Ishikawa (cell line): ENCODE results near the gene GSE1.

Experiments used
- CEBPB ChIP-seq: IDR thresholded peaks from 2 replicates; pipeline ENCODE4 v1.6.1; 2012
- CREB1 ChIP-seq: IDR thresholded peaks from 2 replicates; pipeline ENCODE4 v1.6.1; 2012; ENCODE audit warnings: low read depth
- EGR1 ChIP-seq: IDR thresholded peaks from 2 replicates; pipeline ENCODE4 v1.6.1; 2012
- EP300 ChIP-seq: IDR thresholded peaks from 2 replicates; pipeline ENCODE4 v1.6.1; 2012; ENCODE audit warnings: borderline replicate concordance
- FOXM1 ChIP-seq: IDR thresholded peaks from 2 replicates; pipeline ENCODE4 v1.6.1; 2012; ENCODE audit warnings: low read depth, borderline replicate concordance
- NFIC ChIP-seq: IDR thresholded peaks from 2 replicates; pipeline ENCODE4 v1.6.1; 2012
- RAD21 ChIP-seq: IDR thresholded peaks from 2 replicates; pipeline ENCODE4 v1.6.1; 2012; ENCODE audit warnings: low read depth
- TAF1 ChIP-seq: IDR thresholded peaks from 2 replicates; pipeline ENCODE4 v1.6.1; 2012; ENCODE audit warnings: low read depth, mild to moderate bottlenecking
- TCF12 ChIP-seq: IDR thresholded peaks from 2 replicates; pipeline ENCODE4 v1.6.1; 2012; ENCODE audit warnings: low read depth
- TEAD4 ChIP-seq: IDR thresholded peaks from 2 replicates; pipeline ENCODE4 v1.6.1; 2012
- YY1 ChIP-seq: IDR thresholded peaks from 2 replicates; pipeline ENCODE4 v1.6.1; 2012; ENCODE audit warnings: low read depth
- ZBTB7A ChIP-seq: IDR thresholded peaks from 2 replicates; pipeline ENCODE4 v1.6.1; 2012; ENCODE audit warnings: low read depth
- TF ChIP-seq, protein P1 (sequence below): IDR thresholded peaks from 2 replicates; pipeline ENCODE4 v1.6.1; 2012; ENCODE audit warnings: low read depth, mild to moderate bottlenecking
- TF ChIP-seq, protein P2 (sequence below): IDR thresholded peaks from 2 replicates; pipeline ENCODE4 v1.6.1; 2012
- TF ChIP-seq, protein P3 (sequence below): IDR thresholded peaks from 2 replicates; pipeline ENCODE4 v1.6.1; 2012

GSE1 gene

DNA sequence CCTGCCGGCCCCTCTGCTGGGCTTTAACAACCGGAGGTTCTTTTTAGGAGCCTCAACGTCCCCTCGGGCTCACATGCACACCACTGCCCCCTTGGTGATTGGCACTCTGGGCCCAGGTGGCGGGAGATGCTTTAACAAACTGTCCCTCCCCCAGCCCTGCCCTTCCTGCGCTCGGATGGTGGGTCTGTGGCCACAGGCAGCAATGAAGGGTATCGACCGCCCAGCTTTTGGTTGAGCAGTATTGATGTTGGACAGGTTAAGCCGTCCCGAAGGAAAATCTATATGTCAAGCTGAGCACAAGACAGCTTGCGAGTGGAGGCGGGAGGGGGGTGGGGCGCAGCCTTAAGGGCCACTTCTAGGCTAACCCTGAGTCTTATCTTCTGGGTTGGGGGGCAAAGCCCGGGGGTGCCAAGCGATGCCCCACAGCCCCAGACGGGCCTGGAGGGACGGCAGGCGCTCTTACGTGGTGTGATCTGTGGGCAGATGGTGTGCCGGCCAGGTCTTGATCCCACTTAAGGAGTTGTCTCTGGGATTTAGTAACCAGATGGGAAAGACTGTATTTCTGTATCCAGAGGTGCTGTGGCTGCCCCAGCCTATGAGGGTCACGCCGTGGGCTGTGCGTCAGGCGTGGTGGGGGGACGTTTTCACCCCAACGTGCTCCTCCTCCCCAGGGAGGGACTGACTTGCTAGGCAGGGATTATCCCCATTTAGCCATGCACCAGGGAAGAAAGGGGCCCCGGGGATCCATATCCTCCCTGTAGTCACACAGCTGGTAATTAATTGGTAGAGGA is 6.2 kb downstream of the GSE1 start:
- TF ChIP-seq EGR1 (no peak), FOXM1 (no peak), CEBPB (no peak), YY1 (no peak), TEAD4 (no peak), ZBTB7A (no peak), TAF1 (no peak), NFIC (no peak), RAD21 (no peak), EP300 (no peak), CREB1 (no peak), TCF12 (no peak)
- TF ChIP-seq, protein P1, sequence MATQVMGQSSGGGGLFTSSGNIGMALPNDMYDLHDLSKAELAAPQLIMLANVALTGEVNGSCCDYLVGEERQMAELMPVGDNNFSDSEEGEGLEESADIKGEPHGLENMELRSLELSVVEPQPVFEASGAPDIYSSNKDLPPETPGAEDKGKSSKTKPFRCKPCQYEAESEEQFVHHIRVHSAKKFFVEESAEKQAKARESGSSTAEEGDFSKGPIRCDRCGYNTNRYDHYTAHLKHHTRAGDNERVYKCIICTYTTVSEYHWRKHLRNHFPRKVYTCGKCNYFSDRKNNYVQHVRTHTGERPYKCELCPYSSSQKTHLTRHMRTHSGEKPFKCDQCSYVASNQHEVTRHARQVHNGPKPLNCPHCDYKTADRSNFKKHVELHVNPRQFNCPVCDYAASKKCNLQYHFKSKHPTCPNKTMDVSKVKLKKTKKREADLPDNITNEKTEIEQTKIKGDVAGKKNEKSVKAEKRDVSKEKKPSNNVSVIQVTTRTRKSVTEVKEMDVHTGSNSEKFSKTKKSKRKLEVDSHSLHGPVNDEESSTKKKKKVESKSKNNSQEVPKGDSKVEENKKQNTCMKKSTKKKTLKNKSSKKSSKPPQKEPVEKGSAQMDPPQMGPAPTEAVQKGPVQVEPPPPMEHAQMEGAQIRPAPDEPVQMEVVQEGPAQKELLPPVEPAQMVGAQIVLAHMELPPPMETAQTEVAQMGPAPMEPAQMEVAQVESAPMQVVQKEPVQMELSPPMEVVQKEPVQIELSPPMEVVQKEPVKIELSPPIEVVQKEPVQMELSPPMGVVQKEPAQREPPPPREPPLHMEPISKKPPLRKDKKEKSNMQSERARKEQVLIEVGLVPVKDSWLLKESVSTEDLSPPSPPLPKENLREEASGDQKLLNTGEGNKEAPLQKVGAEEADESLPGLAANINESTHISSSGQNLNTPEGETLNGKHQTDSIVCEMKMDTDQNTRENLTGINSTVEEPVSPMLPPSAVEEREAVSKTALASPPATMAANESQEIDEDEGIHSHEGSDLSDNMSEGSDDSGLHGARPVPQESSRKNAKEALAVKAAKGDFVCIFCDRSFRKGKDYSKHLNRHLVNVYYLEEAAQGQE: no peak
- TF ChIP-seq, protein P2, sequence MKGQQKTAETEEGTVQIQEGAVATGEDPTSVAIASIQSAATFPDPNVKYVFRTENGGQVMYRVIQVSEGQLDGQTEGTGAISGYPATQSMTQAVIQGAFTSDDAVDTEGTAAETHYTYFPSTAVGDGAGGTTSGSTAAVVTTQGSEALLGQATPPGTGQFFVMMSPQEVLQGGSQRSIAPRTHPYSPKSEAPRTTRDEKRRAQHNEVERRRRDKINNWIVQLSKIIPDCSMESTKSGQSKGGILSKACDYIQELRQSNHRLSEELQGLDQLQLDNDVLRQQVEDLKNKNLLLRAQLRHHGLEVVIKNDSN: no peak
- TF ChIP-seq, protein P3, sequence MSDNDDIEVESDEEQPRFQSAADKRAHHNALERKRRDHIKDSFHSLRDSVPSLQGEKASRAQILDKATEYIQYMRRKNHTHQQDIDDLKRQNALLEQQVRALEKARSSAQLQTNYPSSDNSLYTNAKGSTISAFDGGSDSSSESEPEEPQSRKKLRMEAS: no peak

DNA sequence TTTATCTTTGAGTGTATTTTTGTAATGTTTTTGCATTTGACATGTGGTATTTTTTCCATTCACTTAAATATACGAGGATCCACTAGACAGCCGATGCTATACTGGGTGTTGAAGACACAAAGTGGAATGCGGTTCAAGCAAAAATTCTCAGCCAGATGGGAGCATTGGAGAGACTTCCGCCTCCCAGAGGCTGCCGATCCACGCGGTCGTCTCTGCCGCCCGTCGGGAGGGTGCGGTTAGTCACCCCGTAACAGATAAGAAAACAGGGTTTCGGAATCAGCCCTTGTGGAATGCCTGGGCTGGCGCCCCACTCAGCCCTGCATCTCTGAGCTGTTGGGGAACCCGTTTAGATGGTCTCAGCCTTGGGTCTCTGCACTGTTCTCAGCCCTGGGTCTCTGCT is 7.3 kb downstream of the GSE1 start:
- TF ChIP-seq EP300: no peak
- TF ChIP-seq EGR1: no peak
- TF ChIP-seq CREB1: no peak
- TF ChIP-seq NFIC: no peak
- no peak for TF ChIP-seq TAF1
- TF ChIP-seq CEBPB: no peak
- TF ChIP-seq, protein P3: no peak
- TF ChIP-seq, protein P2: no peak
- TF ChIP-seq, protein P1: no peak
- TF ChIP-seq RAD21: no peak
- TF ChIP-seq FOXM1: no peak
- no peak for TF ChIP-seq TCF12
- no peak for TF ChIP-seq YY1
- TF ChIP-seq TEAD4: no peak
- no peak for TF ChIP-seq ZBTB7A

DNA sequence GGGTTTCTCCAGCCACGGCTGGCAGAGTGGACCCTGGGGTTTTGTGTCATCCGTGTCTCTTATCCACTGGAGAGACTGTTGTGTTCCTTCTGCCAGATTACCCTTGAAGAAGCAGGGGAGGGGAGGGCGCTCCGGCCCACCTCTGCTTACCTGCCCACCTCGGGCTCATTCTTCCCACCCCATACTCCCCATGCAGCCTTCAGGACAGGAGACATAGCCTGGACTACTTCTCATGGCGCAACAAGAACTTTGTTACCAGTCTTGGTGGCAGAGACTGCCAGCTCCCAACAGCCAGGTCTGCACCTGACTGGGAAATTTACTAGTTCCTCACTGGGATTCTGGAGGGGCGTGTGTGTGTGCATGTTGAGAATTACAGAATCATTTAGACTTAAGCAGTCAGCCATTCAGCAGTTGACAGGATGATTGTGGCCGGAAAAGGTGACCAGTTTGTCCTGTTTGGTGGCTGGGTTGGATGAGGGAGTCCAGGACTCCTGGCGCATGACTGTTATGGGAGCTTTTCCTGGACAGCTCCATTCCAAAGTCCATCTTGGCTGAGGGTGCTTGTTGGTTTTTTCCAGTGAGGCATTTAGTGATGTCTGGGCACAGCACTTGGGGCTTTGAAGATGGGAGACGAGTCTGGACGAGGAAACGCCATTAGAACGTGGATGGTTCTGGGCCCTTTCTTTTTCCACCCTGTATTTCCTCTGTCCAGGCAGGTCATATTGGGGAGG is 8.7 kb downstream of the GSE1 start:
- TF ChIP-seq, protein P2: no peak
- TF ChIP-seq TEAD4 (0 out of 2 replicates have a peak, but pooled peaks have one; percentile 10), RAD21 (no peak), NFIC (0 out of 2 replicates have a peak, but pooled peaks have one; percentile 11), CEBPB (no peak)
- TF ChIP-seq, protein P1: peak; percentile 59
